GM19467 (cell line): ENCODE measurements around the gene EPHA1.

ENCODE experiments used
- ATAC-seq: cut with Tn5 transposase; IDR thresholded peaks from one replicate; pipeline ENCODE4 v1.9.1; 2021; ENCODE audit warnings: mild to moderate bottlenecking, moderate library complexity; ENCODE audit not compliant: unreplicated experiment

EPHA1 gene

GRCh38 chr7:143375298-143376034 lies 33.2 kb downstream of the EPHA1 start:
- ATAC-seq = no peak

- ATAC-seq = no peak
Measured at GRCh38 chr7:143374561-143374960, 34.1 kb downstream of the EPHA1 start.

GRCh38 chr7:143373255-143373794 lies 35.3 kb downstream of the EPHA1 start:
- no peak for ATAC-seq

- no peak for ATAC-seq
Measured at GRCh38 chr7:143372070-143372469, 36.6 kb downstream of the EPHA1 start.

- no peak for ATAC-seq
Measured at GRCh38 chr7:143369678-143370651, 38.7 kb downstream of the EPHA1 start.

- no peak for ATAC-seq
Measured at GRCh38 chr7:143368387-143368786, 40.3 kb downstream of the EPHA1 start.

- ATAC-seq = no peak
Measured at GRCh38 chr7:143367972-143368371, 40.7 kb downstream of the EPHA1 start.

- ATAC-seq = no peak
Measured at GRCh38 chr7:143363016-143363937, 45.4 kb downstream of the EPHA1 start.

GRCh38 chr7:143362131-143363015 lies 46.3 kb downstream of the EPHA1 start, which contains the start of gene FAM131B:
FAM131B (minus strand) TSS chr7:143362713; CDS start chr7:143362603, 110 bp downstream.
- no peak for ATAC-seq

- ATAC-seq = no peak
Measured at GRCh38 chr7:143361552-143362130, 47.0 kb downstream of the EPHA1 start.

- no peak for ATAC-seq
Measured at GRCh38 chr7:143360788-143361551, 47.7 kb downstream of the EPHA1 start.

GRCh38 chr7:143359771-143360353 lies 48.8 kb downstream of the EPHA1 start:
- ATAC-seq = no peak

- no peak for ATAC-seq
Measured at GRCh38 chr7:143358626-143359025, 50.0 kb downstream of the EPHA1 start.

- no peak for ATAC-seq
Measured at GRCh38 chr7:143356414-143357050, 52.1 kb downstream of the EPHA1 start.

GRCh38 chr7:143355450-143356385 lies 52.9 kb downstream of the EPHA1 start:
- no peak for ATAC-seq

GRCh38 chr7:143354965-143355364 lies 53.7 kb downstream of the EPHA1 start:
- no peak for ATAC-seq
